ENCODE measurements around the gene BST1.

Gene BST1

GRCh38 chr4:15771216-15772058, 68.6 kb downstream of the BST1 start:
- Histone ChIP-seq H3K4me3 (ENCODE audit: severe bottlenecking) (no peak overlapping the region), H3K36me3 (ENCODE audit: low read depth) (no peaks in the 10 kb centered on the region), H3K9me3 (ENCODE audit: severe bottlenecking) (no peaks in the 10 kb centered on the region), H3K27me3 (ENCODE audit: insufficient read depth, poor library complexity, severe bottlenecking) (no peaks in the 10 kb centered on the region), H3K4me1 (ENCODE audit: insufficient read depth, poor library complexity, severe bottlenecking) (no peaks in the 10 kb centered on the region), H3K27ac (ENCODE audit: poor library complexity, severe bottlenecking) (no peak overlapping the region)
- ATAC-seq (ENCODE audit: low read depth) = no peak
- no peak for DNase-seq (ENCODE audit: low spot score)
- TF ChIP-seq CTCF (IDR thresholded peaks at IDR 0.05; ENCODE audit: poor library complexity, severe bottlenecking) = no peak

- no peak overlapping the region for H3K27ac ChIP-seq (ENCODE audit: poor library complexity, severe bottlenecking)
- H3K4me3 ChIP-seq (ENCODE audit: severe bottlenecking) = no peak overlapping the region
- no peaks in the 10 kb centered on the region for H3K9me3 ChIP-seq (ENCODE audit: severe bottlenecking)
- ATAC-seq (ENCODE audit: low read depth) = no peak
- TF ChIP-seq CTCF (IDR thresholded peaks at IDR 0.05; ENCODE audit: poor library complexity, severe bottlenecking) = no peak
- H3K27me3 ChIP-seq (ENCODE audit: insufficient read depth, poor library complexity, severe bottlenecking) = peaks cover 16% of the 10 kb centered on the region
- no peaks in the 10 kb centered on the region for H3K36me3 ChIP-seq (ENCODE audit: low read depth)
- H3K4me1 ChIP-seq (ENCODE audit: insufficient read depth, poor library complexity, severe bottlenecking) = no peaks in the 10 kb centered on the region
- DNase-seq (ENCODE audit: low spot score) = no peak
Measured at GRCh38 chr4:15774020-15774420, 71.2 kb downstream of the BST1 start.

GRCh38 chr4:15776871-15777648, 74.2 kb downstream of the BST1 start:
- H3K36me3 ChIP-seq (ENCODE audit: low read depth) = no peaks in the 10 kb centered on the region
- no peak overlapping the region for H3K4me3 ChIP-seq (ENCODE audit: severe bottlenecking)
- DNase-seq (ENCODE audit: low spot score) = no peak
- no peak for ATAC-seq (ENCODE audit: low read depth)
- no peak for TF ChIP-seq CTCF (IDR thresholded peaks at IDR 0.05; ENCODE audit: poor library complexity, severe bottlenecking)
- no peaks in the 10 kb centered on the region for H3K4me1 ChIP-seq (ENCODE audit: insufficient read depth, poor library complexity, severe bottlenecking)
- H3K27ac ChIP-seq (ENCODE audit: poor library complexity, severe bottlenecking) = no peak overlapping the region
- H3K9me3 ChIP-seq (ENCODE audit: severe bottlenecking) = no peaks in the 10 kb centered on the region
- H3K27me3 ChIP-seq (ENCODE audit: insufficient read depth, poor library complexity, severe bottlenecking) = peaks cover 29% of the 10 kb centered on the region

- TF ChIP-seq CTCF (IDR thresholded peaks at IDR 0.05; ENCODE audit: poor library complexity, severe bottlenecking) = no peak
- no peak for DNase-seq (ENCODE audit: low spot score)
- H3K4me1 ChIP-seq (ENCODE audit: insufficient read depth, poor library complexity, severe bottlenecking) = no peaks in the 10 kb centered on the region
- ATAC-seq (ENCODE audit: low read depth) = peak; percentile 9; the same call in 1 of the 3 replicates
- H3K36me3 ChIP-seq (ENCODE audit: low read depth) = no peaks in the 10 kb centered on the region
- H3K9me3 ChIP-seq (ENCODE audit: severe bottlenecking) = no peaks in the 10 kb centered on the region
- peaks cover 29% of the 10 kb centered on the region for H3K27me3 ChIP-seq (ENCODE audit: insufficient read depth, poor library complexity, severe bottlenecking)
- H3K27ac ChIP-seq (ENCODE audit: poor library complexity, severe bottlenecking) = no peak overlapping the region
- H3K4me3 ChIP-seq (ENCODE audit: severe bottlenecking) = no peak overlapping the region
Measured at GRCh38 chr4:15777697-15778288, 74.9 kb downstream of the BST1 start.

Measured in RWPE2 (cell line).